NCI-H2107 (cell line): ENCODE results near the gene LRRC37B.
"Not testable (repeated sequence)": the region's sequence is repeated elsewhere in the genome, so short reads cannot be mapped to it uniquely, and the experiment has no call there.

Experiments used
- DNase-seq: peaks from one replicate; lab custom pipeline; 2025; lab: John Stamatoyannopoulos, UW

The LRRC37B gene

GRCh38 chr17:32099686-32100085 is 92.5 kb downstream of the LRRC37B start:
- DNase-seq = no peak

GRCh38 chr17:32100323-32100722 is 93.1 kb downstream of the LRRC37B start:
- DNase-seq = not testable (repeated sequence)

DNA sequence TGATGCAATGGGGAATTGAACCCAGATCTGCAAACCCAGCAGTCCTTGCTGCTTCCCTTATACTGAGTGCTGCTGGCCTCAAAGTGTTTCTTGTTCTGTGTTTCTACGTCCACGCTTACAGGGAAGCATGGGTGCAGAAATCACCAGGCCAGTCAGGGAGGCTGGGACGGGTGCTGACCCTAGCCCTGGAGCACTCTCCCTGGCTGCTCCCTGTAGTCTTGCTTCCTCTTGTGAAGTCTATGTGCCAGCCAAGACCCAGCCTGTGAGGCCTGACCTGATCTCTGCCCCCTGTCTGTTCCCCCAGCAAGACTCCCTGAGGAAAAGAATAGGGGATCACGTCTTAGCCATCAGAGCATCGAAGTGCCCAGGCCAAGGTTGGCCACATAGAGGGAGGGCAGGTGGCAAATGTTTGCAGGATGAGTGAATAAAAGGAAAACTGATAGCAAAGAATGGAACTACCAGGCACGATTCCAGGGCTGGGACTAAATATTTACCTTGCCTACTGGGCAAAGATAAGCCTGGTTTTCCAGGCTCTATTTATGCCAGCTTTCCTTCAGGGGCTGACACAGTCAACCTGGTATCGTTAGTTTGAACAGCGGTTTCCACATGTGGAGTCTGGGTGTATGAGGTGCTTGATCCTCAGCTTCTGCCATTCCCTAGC is 93.9 kb downstream of the LRRC37B start:
- no peak for DNase-seq

DNA sequence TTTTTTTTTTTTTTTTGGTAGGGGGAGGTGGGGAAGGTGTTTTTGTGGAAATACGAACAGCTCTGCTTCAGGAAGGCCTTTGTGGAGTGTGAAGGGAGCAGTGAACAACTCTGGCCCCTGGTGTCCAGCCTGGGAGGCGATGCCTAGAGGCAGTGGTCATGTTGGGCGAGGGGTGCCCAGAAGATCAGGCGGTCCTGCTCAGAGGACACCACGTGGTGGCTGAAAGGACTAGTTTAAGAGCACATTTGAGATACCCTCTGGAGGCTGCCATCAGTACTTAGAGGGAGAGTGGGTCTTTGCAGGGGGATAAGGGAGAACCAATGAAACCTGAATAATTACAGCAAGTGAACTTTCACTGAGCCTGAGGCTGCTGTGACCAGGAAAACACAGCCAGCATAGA is 95.0 kb downstream of the LRRC37B start:
- DNase-seq = no peak

DNA sequence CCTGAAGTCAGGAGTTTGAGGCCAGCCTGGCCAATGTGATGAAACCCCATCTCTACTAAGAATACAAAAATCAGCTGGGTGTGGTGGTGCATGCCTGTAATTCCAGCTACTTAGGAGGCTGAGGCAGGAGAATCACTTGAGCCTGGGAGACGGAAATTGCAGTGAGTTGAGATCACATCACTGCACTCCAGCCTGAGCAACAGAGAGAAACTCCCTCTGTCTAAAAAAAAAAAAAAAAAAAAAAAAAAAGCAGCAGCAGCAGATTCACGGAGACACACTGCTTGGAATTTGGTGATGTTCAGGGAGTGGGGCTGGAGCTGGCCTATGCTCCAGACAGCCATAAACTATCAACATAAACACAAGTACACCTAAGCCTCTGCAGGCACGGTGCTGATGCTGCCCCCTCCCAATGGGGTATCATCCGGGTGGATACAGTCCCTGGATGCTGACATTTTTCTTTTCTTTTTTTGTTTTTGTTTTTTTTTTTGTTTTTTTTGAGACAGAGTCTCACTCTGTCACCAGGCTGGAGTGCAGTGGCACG is 95.5 kb downstream of the LRRC37B start:
- DNase-seq = no peak
